HCT116 (cell line): ENCODE results near the gene BECN2. TPM values are rescaled to one million over a fixed set of nuclear protein-coding genes. Genes with fewer than 3 reads are reported as not detected.

Source experiments
- ATAC-seq: fragments of 200-7000 bp; cut with Tn5 transposase; 2 replicates; pipeline ENCODE4 v1.9.1; 2020; ENCODE audit warnings: mild to moderate bottlenecking, moderate library complexity
- BruUV-seq: library from RNA; stranded (reverse); fragments of 400-500 nt; replicated peaks from 2 replicates; lab custom pipeline; 2021; lab: Mats Ljungman, UMichigan
- CTCF ChIA-PET: fragments of 300-600 bp; sonication (Branson Sonifier 250); formaldehyde crosslinking; loops from one replicate; lab custom pipeline; 2021; ENCODE audit warnings: antibody characterized with exemption; lab: Charles Lee
- POLR2A ChIA-PET: fragments of 300-600, 350-600 bp; sonication (Branson Sonifier 250); formaldehyde crosslinking; loops from one replicate; lab custom pipeline; 2021; ENCODE audit warnings: antibody characterized with exemption; lab: Charles Lee
- RAD21 ChIA-PET, 2 experiments: fragments of 300-600 bp; sonication (Branson Sonifier 250); formaldehyde crosslinking; loops; one replicate each; lab custom pipeline; 2023; ENCODE audit warnings: low total read pairs in 2 of 2; ENCODE audit not compliant: uncharacterized antibody in 2 of 2, unreplicated experiment in 2 of 2, low non-redundant PET in 1 of 2; lab: Charles Lee
- DNase-seq: peaks from one replicate; pipeline ENCODE4 v3.0.0-alpha.2; 2010; ENCODE audit warnings: low read depth, low spot score
- H2AFZ ChIP-seq: fragments of 200-600 bp; shearing (Covaris generic), sonication (generic); 2 replicates; pipeline ENCODE4 v1.6.1; 2017; ENCODE audit warnings: low read depth, mixed run types, mixed read lengths, antibody characterized with exemption, low read length; ENCODE audit not compliant: poor library complexity, severe bottlenecking
- H3K27ac ChIP-seq: 2 replicates; pipeline ENCODE4 v1.5.1; 2012; ENCODE audit warnings: low read depth, low read length
- H3K27me3 ChIP-seq: fragments of 200-600 bp; sonication (generic); 2 replicates; pipeline ENCODE4 v1.6.1; 2016; ENCODE audit warnings: mixed run types, low read length, mixed read lengths; ENCODE audit not compliant: insufficient read depth
- H3K36me3 ChIP-seq, 2 experiments: fragments of 200-500 bp in 1 of 2; fragments of 200-600 bp in 1 of 2; sonication (Bioruptor generic) in 1 of 2; sonication (generic) in 1 of 2; 2 replicates each; pipeline versions ENCODE4 v1.5.1 to v1.6.1; 2014 to 2016; ENCODE audit warnings: low read length in 2 of 2, inconsistent platforms in 1 of 2, mixed read lengths in 1 of 2, mixed run types in 1 of 2; ENCODE audit not compliant: insufficient read depth in 2 of 2, control insufficient read depth in 1 of 2
- H3K4me1 ChIP-seq, 2 experiments: fragments of 200-600 bp in 1 of 2; sonication (generic) in 1 of 2; 2 replicates each; pipeline versions ENCODE4 v1.5.1 to v1.6.1; 2012 to 2017; ENCODE audit warnings: low read length in 2 of 2, inconsistent platforms in 1 of 2, mild to moderate bottlenecking in 1 of 2, mixed read lengths in 1 of 2, mixed run types in 1 of 2, moderate library complexity in 1 of 2; ENCODE audit not compliant: insufficient read depth in 2 of 2, control insufficient read depth in 1 of 2
- H3K4me2 ChIP-seq: fragments of 200-600 bp; sonication (generic); 2 replicates; pipeline ENCODE4 v1.6.1; 2017; ENCODE audit warnings: mixed run types, low read length, mixed read lengths
- H3K4me3 ChIP-seq, 2 experiments: fragments of 200-600 bp in 1 of 2; sonication (generic) in 1 of 2; replicated peaks in 1 of 2; 2 replicates each; pipeline ENCODE4 v1.5.1; 2011 to 2016; ENCODE audit warnings: low read length in 2 of 2, control low read depth in 1 of 2, low read depth in 1 of 2, mild to moderate bottlenecking in 1 of 2, mixed read lengths in 1 of 2, mixed run types in 1 of 2
- H3K79me2 ChIP-seq: fragments of 200-600 bp; sonication (generic); 2 replicates; pipeline ENCODE4 v1.6.1; 2017; ENCODE audit warnings: mild to moderate bottlenecking, mixed run types, low read length, moderate library complexity, mixed read lengths; ENCODE audit not compliant: insufficient read depth
- H3K9ac ChIP-seq: fragments of 200-600 bp; sonication (generic); 2 replicates; pipeline ENCODE4 v1.6.1; 2016; ENCODE audit warnings: low read length, mixed read lengths
- H3K9me2 ChIP-seq: fragments of 200-600 bp; sonication (generic), shearing (Covaris generic); 2 replicates; pipeline ENCODE4 v1.6.1; 2017; ENCODE audit warnings: mixed run types, mild to moderate bottlenecking, moderate library complexity; ENCODE audit not compliant: insufficient read depth
- H3K9me3 ChIP-seq, 2 experiments: fragments of 200-500 bp in 1 of 2; fragments of 200-600 bp in 1 of 2; sonication (Bioruptor generic) in 1 of 2; sonication (generic) in 1 of 2; 2 replicates each; pipeline ENCODE4 v1.6.1; 2014 to 2017; ENCODE audit warnings: low read length in 2 of 2, mixed read lengths in 2 of 2, inconsistent platforms in 1 of 2, low read depth in 1 of 2, mild to moderate bottlenecking in 1 of 2, mixed run types in 1 of 2, moderate library complexity in 1 of 2; ENCODE audit not compliant: control insufficient read depth in 1 of 2, insufficient read depth in 1 of 2
- H4K20me1 ChIP-seq: fragments of 200-600 bp; sonication (generic), shearing (Covaris generic); 2 replicates; pipeline ENCODE4 v1.6.1; 2017; ENCODE audit warnings: mixed run types, mild to moderate bottlenecking, moderate library complexity; ENCODE audit not compliant: insufficient read depth
- CEBPB ChIP-seq: IDR thresholded peaks from 2 replicates; pipeline ENCODE4 v1.6.1; 2012; ENCODE audit warnings: low read depth
- CTCF ChIP-seq, 3 experiments: fragments of 200-600 bp in 1 of 3; sonication (generic) in 1 of 3; IDR thresholded peaks in 2 of 3; conservative IDR thresholded peaks in 1 of 3; 2 replicates each; pipeline ENCODE4 v1.5.1; 2012 to 2017; ENCODE audit warnings: low read depth in 2 of 3, low read length in 2 of 3, antibody characterized with exemption in 1 of 3, borderline replicate concordance in 1 of 3, control low read depth in 1 of 3, mild to moderate bottlenecking in 1 of 3, mixed read lengths in 1 of 3, mixed run types in 1 of 3, moderate library complexity in 1 of 3; ENCODE audit not compliant: insufficient read depth in 1 of 3
- EGR1 ChIP-seq: IDR thresholded peaks from 2 replicates; pipeline ENCODE4 v1.6.1; 2012; ENCODE audit warnings: low read depth
- ELF1 ChIP-seq: IDR thresholded peaks from 2 replicates; pipeline ENCODE4 v1.6.1; 2012; ENCODE audit warnings: low read depth, borderline replicate concordance
- EZH2 ChIP-seq: fragments of 200-600 bp; sonication (generic); IDR thresholded peaks from 2 replicates; pipeline ENCODE4 v1.6.1; 2017; ENCODE audit warnings: antibody characterized with exemption, mixed run types
- FOSL1 ChIP-seq: IDR thresholded peaks from 2 replicates; pipeline ENCODE4 v1.6.1; 2012; ENCODE audit warnings: low read depth
- JUND ChIP-seq: IDR thresholded peaks from 2 replicates; pipeline ENCODE4 v1.6.1; 2012
- MAX ChIP-seq: IDR thresholded peaks from 2 replicates; pipeline ENCODE4 v1.6.1; 2012
- POLR2A ChIP-seq: IDR thresholded peaks from 2 replicates; pipeline ENCODE4 v1.7.0; 2011; ENCODE audit warnings: borderline replicate concordance; ENCODE audit not compliant: insufficient read depth, insufficient read length; ENCODE audit errors: extremely low read depth
- POLR2AphosphoS5 ChIP-seq: IDR thresholded peaks from 2 replicates; pipeline ENCODE4 v1.6.1; 2011; ENCODE audit warnings: mild to moderate bottlenecking, low read depth, low read length, moderate library complexity
- REST ChIP-seq: IDR thresholded peaks from 2 replicates; pipeline ENCODE4 v1.6.1; 2012; ENCODE audit warnings: low read depth
- SIN3A ChIP-seq: IDR thresholded peaks from 2 replicates; pipeline ENCODE4 v1.6.1; 2012; ENCODE audit warnings: low read depth
- SP1 ChIP-seq: IDR thresholded peaks from 2 replicates; pipeline ENCODE4 v1.6.1; 2012; ENCODE audit warnings: low read depth
- SRF ChIP-seq: IDR thresholded peaks from 2 replicates; pipeline ENCODE4 v1.6.1; 2012; ENCODE audit warnings: low read depth
- TCF7L2 ChIP-seq: IDR thresholded peaks from 2 replicates; pipeline ENCODE4 v1.7.0; 2011; ENCODE audit warnings: borderline replicate concordance, inconsistent platforms; ENCODE audit not compliant: insufficient read depth, insufficient read length; ENCODE audit errors: extremely low read depth
- YY1 ChIP-seq: IDR thresholded peaks from 2 replicates; pipeline ENCODE4 v1.6.1; 2011; ENCODE audit warnings: low read length, low read depth, moderate library complexity, mild to moderate bottlenecking; ENCODE audit not compliant: insufficient replicate concordance; ENCODE audit errors: extremely low read depth
- ZBTB33 ChIP-seq: IDR thresholded peaks from 2 replicates; pipeline ENCODE4 v1.6.1; 2011; ENCODE audit warnings: mild to moderate bottlenecking, low read length, moderate library complexity; ENCODE audit not compliant: insufficient replicate concordance; ENCODE audit errors: extremely low read depth
- ZFX ChIP-seq: fragments of 450-650 bp; IDR thresholded peaks from 2 replicates; pipeline ENCODE4 v1.6.1; 2017
- intact Hi-C: fragments of 100-400 bp; cut with micrococcal nuclease; formaldehyde crosslinking; loops from 2 replicates; pipeline ENCODE4 v1.10.0; 2022
- total RNA-seq: library from RNA; stranded (reverse); gene quantifications from one replicate; pipeline ENCODE4 v1.2.1, GENCODE V29; 2021; ENCODE audit not compliant: unreplicated experiment

BECN2 gene
- total RNA-seq, 1 experiment from 2014 or later: not detected

- DNase-seq (no peak), ATAC-seq (no peak)
- no peaks in the 10 kb centered on the region for H3K79me2 ChIP-seq
- no peak overlapping the region for H3K27ac ChIP-seq
- H3K27me3 ChIP-seq: no peaks in the 10 kb centered on the region
- no peak overlapping the region for H3K9ac ChIP-seq
- intact Hi-C loops: loop anchor here (5.0 kb wide), 1 partner anchor 465 kb away; the partner anchor contains the start of gene KMO
- H2AFZ ChIP-seq: peak overlapping the region; percentile 74
- no peaks in the 10 kb centered on the region for H3K36me3 ChIP-seq
- RAD21 ChIA-PET: interaction anchor here in 1 of 2 experiments (0.8 kb wide), 1 partner anchor 101 kb away, joined by 3 read pairs; no protein-coding TSS in a partner anchor
- H3K9me2 ChIP-seq: no peaks in the 10 kb centered on the region
- H3K4me3 ChIP-seq: no peak overlapping the region
- CTCF ChIA-PET: interaction anchor here (1.0 to 3.8 kb wide), 7 partner anchors 10 to 386 kb away, joined by 4 to 25 read pairs (median 10); no protein-coding TSS in a partner anchor
- no peaks in the 10 kb centered on the region for H4K20me1 ChIP-seq
- H3K4me1 ChIP-seq: peaks cover 0 to 16% of the 10 kb centered on the region in 2 experiments; a peak in 3 of 4 replicates
- POLR2A ChIA-PET: no interaction called here
- H3K4me2 ChIP-seq: 0 out of 2 replicates have a peak overlapping the region, but pooled peaks have one; percentile 9
- H3K9me3 ChIP-seq: no peaks in the 10 kb centered on the region
- no peak for TF ChIP-seq ZFX
- no peak for TF ChIP-seq MAX
- no peak for TF ChIP-seq EZH2
- TF ChIP-seq ELF1: no peak
- no peak for TF ChIP-seq EGR1
- no peak for TF ChIP-seq FOSL1
- TF ChIP-seq SRF: no peak
- TF ChIP-seq POLR2A: no peak
- no peak for TF ChIP-seq YY1
- TF ChIP-seq CEBPB: no peak
- no peak for TF ChIP-seq TCF7L2
- no peak for TF ChIP-seq JUND
- no peak for TF ChIP-seq SIN3A
- TF ChIP-seq SP1: no peak
- TF ChIP-seq ZBTB33: no peak
- TF ChIP-seq POLR2AphosphoS5: no peak
- TF ChIP-seq REST: no peak
- no peak for TF ChIP-seq CTCF (IDR thresholded peaks at IDR 0.05 in 2 of 3, conservative IDR thresholded peaks at IDR 0.05 in 1 of 3; ENCODE audit: borderline replicate concordance in 1 of 3, insufficient read depth in 1 of 3, low read depth in 2 of 3, low read length in 2 of 3)
- no TSS peak for BruUV-seq
Measured at GRCh38 chr1:241997401-241997998, 39.9 kb downstream of the BECN2 start.
